G401 (cell line): ENCODE results near the gene CACUL1. TPM values are rescaled to one million over a fixed set of nuclear protein-coding genes. Genes with fewer than 3 reads are reported as not detected.
"Not testable (repeated sequence)": the region's sequence is repeated elsewhere in the genome, so short reads cannot be mapped to it uniquely, and the experiment has no call there.

Experiments used
- DNase-seq: peaks from one replicate; pipeline ENCODE4 v3.0.0-alpha.2; 2015; ENCODE audit warnings: low spot score
- in situ Hi-C: cut with HindIII; loops from 2 replicates; pipeline ENCODE4 v1.10.0; 2016; ENCODE audit warnings: low sequenced_read_pairs, mixed read lengths
- total RNA-seq: library from RNA; depleted of rRNA; stranded (reverse); fragments of >200 nt; shearing (Covaris generic); gene quantifications from 2 replicates; pipeline ENCODE4 v1.2.3, GENCODE V29; 2014

CACUL1 gene
- total RNA-seq, 1 experiment from 2014 or later = 46.2 TPM

- DNase-seq = no peak
- in situ Hi-C loops = no loop called here
These were observed 17.2 kb upstream of the CACUL1 start for GRCh38 chr10:118771976-118772375.

GRCh38 chr10:118769898-118770600 lies 15.3 kb upstream of the CACUL1 start:
- in situ Hi-C loops = no loop called here
- DNase-seq = no peak

GRCh38 chr10:118768041-118768919 lies 13.5 kb upstream of the CACUL1 start:
- no peak for DNase-seq
- in situ Hi-C loops = no loop called here

GRCh38 chr10:118767297-118768040 lies 12.7 kb upstream of the CACUL1 start:
- in situ Hi-C loops = no loop called here
- DNase-seq = no peak

- in situ Hi-C loops = no loop called here
- DNase-seq = no peak
These were observed 9.4 kb upstream of the CACUL1 start for GRCh38 chr10:118764195-118764594.

GRCh38 chr10:118763202-118763988 lies 8.6 kb upstream of the CACUL1 start:
- no peak for DNase-seq
- in situ Hi-C loops = no loop called here

GRCh38 chr10:118760265-118760664 lies 5.5 kb upstream of the CACUL1 start:
- in situ Hi-C loops = no loop called here
- DNase-seq = no peak

GRCh38 chr10:118758449-118758848 lies 3.7 kb upstream of the CACUL1 start:
- in situ Hi-C loops = no loop called here
- no peak for DNase-seq

GRCh38 chr10:118754229-118754555 lies 578 bp downstream of the CACUL1 start:
- in situ Hi-C loops = no loop called here
- peak; percentile 18 for DNase-seq

GRCh38 chr10:118753331-118754228 lies 1.2 kb downstream of the CACUL1 start:
- in situ Hi-C loops = no loop called here
- no peak for DNase-seq

- DNase-seq = no peak
- in situ Hi-C loops = no loop called here
These were observed 2.4 kb downstream of the CACUL1 start for GRCh38 chr10:118752409-118752808.

GRCh38 chr10:118751265-118751664 lies 3.5 kb downstream of the CACUL1 start:
- in situ Hi-C loops = no loop called here
- DNase-seq = no peak

- no peak for DNase-seq
- in situ Hi-C loops = no loop called here
These were observed 6.7 kb downstream of the CACUL1 start for GRCh38 chr10:118748041-118748440.

- DNase-seq = no peak
- in situ Hi-C loops = no loop called here
These were observed 8.5 kb downstream of the CACUL1 start for GRCh38 chr10:118746246-118746645.

- in situ Hi-C loops = no loop called here
- DNase-seq = no peak
These were observed 9.7 kb downstream of the CACUL1 start for GRCh38 chr10:118745056-118745455.

- DNase-seq, in situ Hi-C loops: not testable (repeated sequence)
These were observed 10.3 kb downstream of the CACUL1 start for GRCh38 chr10:118744346-118744918.

- DNase-seq = no peak
- in situ Hi-C loops = no loop called here
These were observed 12.0 kb downstream of the CACUL1 start for GRCh38 chr10:118742782-118743181.

- in situ Hi-C loops = no loop called here
- no peak for DNase-seq
These were observed 12.7 kb downstream of the CACUL1 start for GRCh38 chr10:118742032-118742431.
